Measurements from ENCODE around the gene TTC19.
A peak's percentile ranks its signal among the peaks of the same experiment; 100 is the strongest.

The TTC19 gene, protein sequence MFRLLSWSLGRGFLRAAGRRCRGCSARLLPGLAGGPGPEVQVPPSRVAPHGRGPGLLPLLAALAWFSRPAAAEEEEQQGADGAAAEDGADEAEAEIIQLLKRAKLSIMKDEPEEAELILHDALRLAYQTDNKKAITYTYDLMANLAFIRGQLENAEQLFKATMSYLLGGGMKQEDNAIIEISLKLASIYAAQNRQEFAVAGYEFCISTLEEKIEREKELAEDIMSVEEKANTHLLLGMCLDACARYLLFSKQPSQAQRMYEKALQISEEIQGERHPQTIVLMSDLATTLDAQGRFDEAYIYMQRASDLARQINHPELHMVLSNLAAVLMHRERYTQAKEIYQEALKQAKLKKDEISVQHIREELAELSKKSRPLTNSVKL

DNA sequence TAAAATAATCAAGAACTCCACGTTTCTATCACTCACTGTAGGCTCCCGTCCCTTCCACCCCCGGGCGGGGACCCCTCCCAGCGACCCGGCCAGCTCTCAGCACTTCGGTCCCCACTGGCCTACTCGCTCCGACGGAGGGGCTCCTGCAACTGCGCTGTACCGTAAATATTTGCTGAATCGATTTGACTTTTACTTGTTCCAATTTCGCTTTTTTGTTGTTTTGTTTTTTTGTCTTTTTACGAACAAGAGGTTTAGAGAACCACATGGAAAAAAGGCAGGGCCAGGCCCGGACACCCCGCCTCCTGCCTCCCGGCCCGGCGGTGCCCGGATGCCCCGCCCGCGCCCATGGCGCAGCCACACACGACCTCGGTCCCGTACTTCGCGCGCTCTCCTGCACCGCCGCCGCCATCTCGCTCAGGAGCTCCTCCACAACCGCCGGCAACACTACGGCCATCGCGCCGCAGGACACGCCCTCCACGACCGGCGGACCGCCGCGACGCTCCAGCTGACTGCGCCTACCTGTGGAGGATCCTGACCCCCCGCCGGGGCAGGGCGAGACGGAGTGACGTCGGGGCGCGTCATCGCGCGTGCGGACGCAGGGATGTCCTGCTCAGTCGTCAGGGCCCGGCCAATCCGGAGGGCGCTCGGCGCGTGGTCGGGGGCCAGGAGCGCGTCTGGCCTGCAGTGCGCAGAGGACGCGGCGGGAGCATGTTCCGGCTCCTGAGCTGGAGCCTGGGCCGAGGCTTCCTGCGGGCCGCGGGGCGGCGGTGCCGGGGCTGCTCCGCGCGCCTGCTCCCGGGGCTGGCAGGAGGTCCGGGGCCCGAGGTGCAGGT, at the start of gene TTC19, which contains the start of gene ZSWIM7:
TTC19 (plus strand) TSS at position 684 of the 833 bp plus-strand sequence; CDS start at position 709, 25 bp downstream.
ZSWIM7 (minus strand) TSS at position 564 of the 833 bp plus-strand sequence; CDS start at position 454, 110 bp downstream.
- DNase-seq: peak; percentile 98

DNA sequence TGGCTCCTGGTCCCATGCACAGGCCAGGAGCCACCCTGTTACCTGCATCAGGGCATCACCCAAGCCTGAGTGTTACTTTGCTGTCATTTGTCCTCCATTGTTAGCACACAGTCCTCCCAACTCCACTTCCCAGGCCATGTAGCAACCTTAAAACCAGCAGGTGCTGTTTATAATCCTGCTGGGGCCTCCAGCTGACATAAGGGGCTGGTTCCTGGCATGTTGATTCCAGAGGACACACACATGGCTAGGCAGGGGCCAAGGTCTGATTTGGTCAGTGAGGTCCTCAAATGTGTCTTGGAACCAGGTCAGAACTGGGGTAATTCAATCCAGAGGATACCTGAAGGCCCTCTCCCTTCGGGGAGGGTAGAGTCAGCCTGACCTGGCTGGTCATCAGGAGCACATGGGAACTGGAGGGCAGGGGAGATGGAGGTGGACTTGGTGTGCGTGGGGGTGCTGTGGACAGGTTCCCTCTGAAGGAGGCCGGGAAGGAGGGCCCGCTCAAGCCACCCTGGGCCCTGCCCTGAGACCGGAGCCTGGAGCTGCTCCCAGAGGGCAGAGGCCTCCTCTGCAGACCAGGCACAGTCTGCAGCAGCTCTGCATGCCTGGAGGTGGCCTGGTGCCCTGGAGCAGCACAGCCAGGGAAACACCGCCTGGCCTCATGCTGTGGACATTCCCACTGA, 48.1 kb upstream of the TTC19 start:
- DNase-seq: no peak

DNA sequence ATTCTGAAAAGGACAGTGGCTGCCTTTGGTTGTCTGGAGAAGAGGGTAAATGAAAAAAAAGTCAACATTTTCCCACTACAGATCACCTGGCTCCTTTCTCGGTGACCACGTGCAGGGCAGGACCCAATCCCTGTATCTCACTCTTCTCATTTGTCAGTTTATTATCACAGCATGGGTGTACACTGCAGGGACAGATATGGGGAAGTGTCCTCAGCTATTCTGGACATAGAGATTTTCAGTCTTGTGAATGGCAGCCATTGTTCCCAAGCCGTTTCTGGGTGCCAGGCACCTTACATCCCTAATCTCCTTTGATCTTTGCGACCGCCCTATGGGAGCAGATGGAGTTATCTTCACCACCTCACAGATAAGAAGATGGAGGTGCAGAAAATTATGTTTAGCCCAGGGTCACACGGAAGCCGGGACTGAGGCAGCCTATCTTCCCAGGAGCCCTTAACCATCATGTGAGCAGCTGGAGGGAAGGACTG, 47.5 kb upstream of the TTC19 start:
- DNase-seq: no peak

DNA sequence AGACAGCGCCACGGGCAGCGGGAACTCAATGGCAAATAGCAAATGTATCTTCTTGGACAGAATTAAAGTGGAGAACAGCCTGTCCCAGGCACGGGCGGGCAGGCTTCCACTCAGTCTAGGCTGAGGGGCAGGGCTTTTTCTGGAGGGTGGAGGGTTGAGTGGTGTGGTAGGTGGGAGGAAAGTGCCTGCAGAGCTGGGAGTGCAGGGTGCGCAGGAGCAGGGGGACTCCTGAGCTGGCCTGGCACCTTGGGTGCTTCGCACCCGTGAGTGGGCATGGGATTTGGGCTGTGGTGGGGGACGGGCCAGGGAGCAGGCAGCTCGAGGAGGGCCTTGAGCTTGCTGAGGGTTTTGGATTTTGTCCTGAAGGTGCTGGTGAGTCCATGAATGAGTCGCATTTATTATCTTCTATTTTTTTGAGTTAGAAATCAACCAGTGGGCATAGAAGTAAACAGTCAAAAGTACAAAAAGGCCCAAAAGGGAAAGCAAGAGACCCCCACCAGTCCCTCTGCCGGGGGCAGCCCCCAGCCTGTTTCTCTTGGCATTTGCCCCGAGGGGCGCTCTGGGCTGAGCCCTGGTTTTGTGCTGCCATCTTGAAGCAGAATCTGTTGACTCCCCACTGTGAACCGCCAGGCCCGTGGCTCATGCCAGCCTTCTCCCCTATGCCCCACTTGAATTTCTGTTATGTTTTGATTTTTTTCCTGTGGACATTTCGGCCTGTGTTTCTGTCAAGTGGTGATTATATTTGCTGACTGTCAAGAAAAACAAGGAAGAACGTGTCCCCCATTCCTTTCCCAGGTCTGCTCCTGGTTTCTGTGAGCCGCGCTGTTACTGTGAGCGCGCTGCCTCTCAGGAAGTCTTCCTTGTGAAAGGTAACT, 46.5 kb upstream of the TTC19 start:
- DNase-seq: no peak

DNA sequence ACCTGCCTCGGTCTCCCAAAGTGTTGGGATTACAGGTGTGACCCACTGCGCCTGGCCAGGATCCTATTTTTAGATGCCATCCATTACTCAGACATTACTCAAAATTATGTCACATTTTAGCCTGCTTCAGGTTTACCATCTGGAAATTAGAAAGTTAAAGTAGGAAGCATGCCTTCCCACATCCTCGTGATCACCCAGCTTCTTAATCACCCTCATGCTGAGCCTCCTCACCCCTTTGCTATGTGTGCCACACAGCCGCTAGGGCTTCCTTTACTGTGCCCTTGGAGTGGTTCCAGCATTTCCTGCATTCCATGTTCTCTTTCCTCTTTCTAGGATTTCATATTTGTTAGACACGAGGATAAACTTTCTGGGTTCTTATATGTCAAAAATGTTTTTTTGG, 45.4 kb upstream of the TTC19 start:
- DNase-seq: no peak

DNA sequence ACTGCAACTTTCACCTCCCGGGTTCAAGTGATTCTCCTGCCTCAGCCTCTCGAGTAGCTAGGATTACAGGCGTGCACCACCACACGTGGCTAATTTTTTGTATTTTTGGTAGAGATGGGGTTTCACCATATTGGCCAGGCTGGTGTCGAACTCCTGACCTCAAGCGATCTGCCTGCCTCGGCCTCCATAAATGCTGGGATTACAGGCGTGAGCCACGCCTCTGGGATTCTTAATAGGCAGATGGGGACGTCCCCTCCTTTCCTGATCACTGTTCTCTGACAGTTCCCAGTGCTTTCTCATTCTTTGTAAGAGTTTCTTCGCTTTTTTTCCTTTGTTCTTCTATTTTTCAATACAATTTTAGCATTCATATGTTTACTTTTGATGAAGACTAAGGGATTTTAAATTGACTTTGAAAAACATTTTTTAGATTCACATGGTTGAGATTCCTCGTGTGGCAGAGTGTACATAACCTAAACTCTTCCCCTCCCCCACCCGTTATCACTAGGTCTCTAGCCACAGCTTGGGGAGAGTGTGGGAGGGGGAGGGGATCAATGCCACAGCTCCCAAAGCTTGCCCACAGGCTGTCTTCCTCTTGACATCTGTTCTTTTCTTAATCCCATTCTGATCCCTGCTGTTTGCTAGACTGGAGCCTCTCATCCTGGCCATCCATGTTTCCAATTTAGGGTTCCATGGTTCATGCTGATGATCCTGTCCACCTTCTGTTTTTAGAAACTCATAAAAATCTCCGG, 43.7 kb upstream of the TTC19 start:
- DNase-seq: no peak

DNA sequence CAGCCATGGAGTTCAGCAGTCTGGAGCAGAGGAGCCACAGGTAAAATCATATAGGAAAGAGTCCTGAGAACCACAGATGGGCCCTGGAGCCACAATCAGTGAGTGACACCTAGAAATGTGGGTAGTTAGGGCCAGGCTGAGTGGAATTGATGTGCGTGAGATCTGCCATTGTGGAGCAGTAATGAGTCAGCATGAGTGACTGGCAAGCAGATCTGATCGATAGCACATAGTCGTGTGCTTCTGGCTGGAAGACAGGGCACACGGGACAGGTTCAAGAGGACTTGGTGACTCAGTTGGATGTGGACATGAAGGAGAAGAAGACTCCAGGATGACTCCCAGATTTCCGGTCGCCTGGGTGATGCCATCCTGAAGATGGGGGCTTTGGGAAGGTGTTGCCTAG, 42.4 kb upstream of the TTC19 start:
- no peak for DNase-seq

DNA sequence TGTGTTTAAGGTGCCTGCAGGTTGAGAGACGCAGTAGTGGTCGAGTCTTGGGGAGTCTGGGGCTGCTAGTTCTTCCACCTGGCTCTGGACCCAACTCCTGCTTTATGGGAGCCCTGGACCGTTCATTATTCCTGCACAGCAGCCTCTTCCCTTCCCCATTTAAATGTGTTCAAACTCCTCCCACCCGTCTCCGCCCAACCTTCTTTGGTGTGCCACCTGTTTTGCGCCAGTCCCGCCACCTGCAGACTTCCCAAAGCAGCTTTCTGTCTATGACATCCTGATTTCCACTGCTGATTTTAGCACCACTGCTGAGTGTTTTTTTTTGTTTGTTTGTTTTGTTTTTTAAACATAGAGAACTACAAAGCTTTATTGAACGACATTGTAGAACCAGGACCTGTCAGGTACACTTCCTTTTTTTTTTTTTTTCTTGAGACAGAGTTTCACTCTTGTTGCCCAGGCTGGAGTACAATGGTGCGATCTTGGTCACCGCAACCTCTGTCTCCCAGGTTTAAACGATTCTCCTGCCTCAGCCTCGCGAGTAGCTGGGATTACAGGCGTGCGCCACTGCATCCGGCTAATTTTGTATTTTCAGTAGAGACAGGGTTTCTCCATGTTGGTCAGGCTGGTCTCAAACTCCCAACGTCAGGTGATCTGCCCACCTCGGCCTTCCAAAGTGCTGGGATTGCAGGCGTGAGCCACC, 41.9 kb upstream of the TTC19 start:
- no peak for DNase-seq

DNA sequence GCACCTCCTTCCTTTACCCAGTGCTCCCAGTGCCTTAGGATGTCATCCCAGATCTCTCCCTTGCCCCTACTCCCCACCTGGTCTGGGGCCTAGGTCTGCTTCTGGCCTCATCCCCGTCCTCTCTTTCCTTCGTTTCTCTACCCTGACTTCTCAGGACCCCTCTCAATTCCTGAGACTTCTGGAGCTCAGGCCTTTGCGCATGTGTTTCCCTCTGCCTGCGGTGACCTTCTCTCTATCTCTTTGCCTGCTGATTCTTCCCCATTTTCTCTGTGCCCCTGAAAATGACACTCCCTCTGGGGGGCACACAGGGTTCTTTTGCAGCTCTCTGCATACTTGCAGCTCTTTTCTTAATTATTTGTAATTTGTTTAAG, 41.2 kb upstream of the TTC19 start:
- DNase-seq: no peak

DNA sequence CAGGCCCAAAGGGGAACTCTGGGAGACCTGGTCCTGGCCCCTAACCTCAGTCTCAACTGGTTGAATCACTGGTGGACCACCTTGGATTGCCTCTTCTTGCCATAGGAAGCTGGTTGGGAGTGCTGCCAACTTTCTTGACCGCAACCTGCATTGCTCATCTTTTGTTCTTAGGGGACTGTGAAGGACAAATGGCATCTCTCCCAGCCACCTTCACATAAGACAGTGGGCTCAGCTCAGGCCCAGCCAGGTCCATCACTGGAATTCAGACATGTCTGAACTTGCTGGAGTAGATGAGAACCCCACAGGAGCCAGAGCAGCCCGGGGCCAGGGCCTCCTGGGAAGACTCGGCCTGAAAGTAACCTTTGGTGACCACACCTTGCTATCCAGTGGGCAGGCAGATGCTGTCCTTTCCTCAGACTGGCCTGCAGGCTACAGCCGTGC, 35.9 kb upstream of the TTC19 start:
- DNase-seq: peak; percentile 20

DNA sequence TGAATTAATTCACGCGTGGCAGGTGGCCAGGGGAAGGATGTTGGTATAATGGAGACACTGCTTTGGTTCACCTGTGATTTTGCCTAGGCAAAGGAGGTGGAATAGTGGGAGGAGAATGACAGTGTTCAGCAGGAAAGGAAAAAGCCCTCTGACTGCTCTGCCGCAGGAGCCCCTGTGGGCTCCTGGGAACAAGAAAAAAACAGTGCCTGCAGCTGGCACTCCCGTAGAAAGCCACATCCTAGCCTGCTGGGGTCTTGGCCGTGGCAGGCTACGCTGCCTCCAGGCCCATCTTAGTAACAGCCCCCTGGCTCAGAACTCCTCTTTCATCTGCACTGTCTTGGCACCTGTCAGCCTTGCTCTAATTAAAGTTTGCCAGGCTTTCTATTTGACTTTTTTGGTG, 34.1 kb upstream of the TTC19 start:
- DNase-seq: peak; percentile 7

DNA sequence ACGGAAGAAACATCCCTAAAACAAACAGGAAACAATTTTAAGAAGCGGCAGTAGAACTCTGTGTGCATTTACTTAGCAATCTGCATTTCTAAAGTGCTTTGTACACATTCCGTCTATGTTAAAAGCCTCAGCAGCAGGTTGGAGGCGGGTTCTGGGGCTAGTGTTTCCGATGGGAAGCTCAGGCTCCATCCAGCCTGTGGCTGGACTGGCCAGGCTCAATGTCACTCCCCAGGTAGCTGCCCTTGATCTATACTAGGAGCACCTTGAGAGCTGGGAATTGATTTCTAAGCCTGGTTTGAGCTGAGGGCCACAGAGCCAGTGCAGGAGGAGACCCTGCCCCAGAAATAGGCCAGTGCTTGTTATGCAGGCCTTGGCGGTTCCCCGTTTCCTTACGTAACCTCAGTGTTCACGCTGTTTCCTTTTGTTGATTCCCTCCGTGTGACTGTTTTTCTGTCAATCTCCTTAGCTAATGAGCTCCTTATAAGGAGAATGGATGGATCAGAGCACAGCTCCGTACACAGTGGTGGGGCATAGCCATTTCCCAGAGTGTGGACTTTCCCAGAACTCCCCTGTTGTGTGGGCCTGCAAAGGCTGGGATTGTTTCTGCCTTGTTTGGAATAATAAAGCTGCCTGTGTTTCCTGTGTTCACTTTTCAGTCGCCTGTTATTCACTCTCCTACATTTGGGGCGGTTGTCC, 33.3 kb upstream of the TTC19 start:
- peak; percentile 80 for DNase-seq

DNA sequence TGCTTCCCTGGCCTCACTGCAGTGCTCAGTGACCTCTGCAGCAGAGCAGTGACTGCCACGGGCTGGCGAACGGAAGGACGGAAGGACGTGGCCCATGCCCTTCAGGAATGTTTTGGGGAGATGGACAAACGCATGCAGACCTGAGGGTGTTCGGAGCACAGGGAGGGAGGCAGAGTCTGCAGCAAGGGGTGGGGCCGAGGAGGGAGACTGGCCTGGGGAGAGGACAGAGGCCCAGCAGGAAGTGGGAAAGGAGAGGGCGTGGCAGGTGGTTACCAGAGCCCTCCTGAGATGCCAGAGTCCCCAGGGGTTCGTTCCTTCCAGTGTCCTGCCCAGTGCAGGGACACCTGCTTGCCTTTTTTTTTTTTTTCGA, 32.8 kb upstream of the TTC19 start:
- peak; percentile 56 for DNase-seq

DNA sequence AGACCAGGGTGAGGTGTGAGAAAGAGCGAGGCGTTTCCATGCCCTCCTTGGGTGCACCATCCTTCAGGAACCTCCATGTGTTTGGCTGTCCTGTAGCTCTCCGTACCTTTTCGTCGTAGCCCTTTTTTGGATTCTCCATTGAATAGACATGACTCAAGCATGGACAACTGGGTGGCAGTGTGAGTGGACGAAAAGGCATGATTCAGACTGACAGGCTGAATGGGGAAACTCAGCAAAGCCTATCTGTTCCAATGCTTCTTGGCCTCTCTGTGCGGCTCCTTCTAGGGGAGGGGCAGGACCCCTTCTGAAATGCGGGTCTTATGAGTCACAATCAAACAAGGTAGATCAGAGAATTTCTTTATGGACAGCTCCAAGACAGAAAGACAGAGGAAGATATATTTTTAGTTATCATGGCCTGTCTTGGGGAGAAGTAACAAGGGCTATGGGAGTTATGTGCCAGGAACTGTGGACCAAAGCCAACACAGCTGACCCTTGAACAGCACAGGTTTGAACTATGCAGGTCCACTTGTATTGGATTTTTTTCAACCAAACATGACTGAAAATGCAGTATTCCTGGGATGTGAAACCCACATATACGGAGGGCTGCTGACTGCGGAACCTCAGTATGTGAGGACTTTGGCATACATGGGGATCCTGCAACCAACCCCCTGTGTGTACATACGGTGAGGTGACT, 31.8 kb upstream of the TTC19 start:
- no peak for DNase-seq

DNA sequence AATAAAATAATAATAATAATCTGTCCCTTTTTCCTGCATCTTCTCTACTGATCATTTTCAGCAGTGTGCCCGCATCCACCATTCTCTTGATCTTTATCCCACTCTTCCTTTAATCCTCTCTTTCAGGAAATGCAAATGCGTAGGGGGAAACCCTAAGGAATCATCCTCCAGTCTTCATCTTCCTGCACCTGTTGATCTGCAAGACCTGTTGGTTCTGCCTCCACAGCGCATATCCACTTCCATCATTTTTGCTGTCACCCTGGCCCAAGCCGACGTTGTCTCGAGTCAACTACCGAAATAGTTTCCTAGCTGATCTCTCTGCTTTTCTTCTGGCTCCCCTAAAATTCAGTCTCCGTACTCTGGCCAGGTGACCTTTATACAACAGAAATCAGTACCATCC, 30.2 kb upstream of the TTC19 start:
- DNase-seq: no peak

DNA sequence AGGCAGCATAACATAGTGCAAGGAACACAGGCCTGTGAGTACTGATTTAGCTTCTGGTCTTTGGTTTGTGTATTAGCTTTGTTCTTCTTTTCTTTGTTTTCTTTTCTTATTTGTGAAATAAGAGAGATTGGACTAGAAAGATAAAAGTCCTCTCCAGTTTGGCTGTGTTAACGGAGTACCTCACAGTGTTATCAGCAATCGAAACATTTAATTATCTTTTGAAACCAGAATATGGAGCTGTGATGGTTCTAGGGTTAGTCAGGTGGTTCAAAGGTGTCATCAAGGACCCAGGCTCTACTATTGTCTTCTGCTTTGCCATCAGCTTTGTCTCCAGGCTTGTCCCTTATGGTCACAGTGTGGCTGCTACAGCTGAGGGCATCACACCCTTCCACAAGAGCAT, 29.1 kb upstream of the TTC19 start:
- no peak for DNase-seq

DNA sequence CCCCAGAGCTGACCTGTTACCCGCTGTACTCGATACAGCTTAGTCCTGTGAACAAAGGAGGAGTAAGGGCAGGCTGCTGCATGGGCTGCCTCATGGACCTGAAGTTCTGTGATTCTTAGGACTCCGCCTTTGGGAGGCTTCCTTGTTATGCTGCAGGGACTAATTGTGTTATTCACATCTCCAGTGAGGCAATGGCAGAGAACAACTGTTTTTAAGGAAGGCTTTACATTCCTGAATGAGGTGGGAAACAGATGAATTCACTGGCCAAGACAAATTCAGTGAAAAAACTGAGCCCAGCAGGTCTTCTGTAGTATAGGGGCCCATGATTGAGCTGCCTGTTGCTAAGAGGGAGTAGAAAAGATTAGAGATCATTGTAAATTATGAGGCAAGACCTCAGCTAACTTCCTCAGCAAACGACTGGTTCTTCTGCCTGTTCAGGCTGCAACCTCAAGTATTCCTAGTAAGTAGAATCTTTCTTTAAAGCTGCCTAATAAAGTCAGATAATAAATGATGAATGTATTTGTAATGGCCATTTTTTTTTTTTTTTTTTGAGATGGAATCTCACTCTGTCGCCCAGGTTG, 28.4 kb upstream of the TTC19 start:
- no peak for DNase-seq

DNA sequence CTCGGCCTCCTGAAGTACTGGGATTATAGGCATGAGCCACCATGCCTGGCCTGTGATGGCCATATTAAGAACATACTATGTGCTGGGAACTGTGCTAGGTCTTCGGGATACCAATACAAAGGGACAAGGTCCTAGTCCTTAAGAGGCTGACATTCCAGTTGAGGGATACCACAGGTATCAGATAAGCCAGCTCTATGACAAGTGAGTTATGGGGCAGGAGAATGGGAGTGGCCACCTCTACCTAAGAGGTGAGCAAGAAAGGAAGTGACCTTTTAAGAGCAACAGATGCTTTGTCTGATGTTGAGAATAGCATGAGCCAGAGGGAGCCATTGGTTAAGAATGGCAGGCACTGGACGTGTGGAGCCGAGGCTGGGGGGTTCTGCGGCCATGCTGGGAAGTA, 27.7 kb upstream of the TTC19 start:
- no peak for DNase-seq

DNA sequence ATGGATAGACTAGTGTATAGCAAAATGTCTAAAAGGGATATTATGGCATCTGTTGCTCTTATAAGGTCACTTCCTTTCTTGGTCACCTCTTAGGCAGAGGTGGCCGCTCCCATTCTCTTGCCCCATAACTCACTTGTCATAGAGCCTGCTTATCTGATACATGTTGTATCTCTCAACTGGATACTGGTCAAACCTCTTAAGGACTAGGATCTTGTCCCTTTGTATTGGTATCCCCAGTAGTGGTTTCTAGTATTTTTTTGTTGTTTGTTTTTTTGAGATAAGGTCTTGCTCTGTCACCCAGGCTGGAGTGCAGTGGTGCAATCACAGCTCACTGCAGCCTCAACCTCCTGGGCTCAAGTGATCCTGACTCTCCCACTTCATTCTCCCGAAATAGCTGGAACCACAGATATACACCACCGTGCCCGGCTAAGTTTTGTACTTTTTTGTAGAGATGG, 27.1 kb upstream of the TTC19 start:
- no peak for DNase-seq
